NCI-H446 treated with DMSO at 0.1 percent for 48 hours (cell line): ENCODE results near the gene RAET1L.
"Not testable (repeated sequence)": the region's sequence is repeated elsewhere in the genome, so short reads cannot be mapped to it uniquely, and the experiment has no call there.

ENCODE experiments used
- DNase-seq: peaks from one replicate; lab custom pipeline; 2025; lab: John Stamatoyannopoulos, UW

RAET1L gene

DNA sequence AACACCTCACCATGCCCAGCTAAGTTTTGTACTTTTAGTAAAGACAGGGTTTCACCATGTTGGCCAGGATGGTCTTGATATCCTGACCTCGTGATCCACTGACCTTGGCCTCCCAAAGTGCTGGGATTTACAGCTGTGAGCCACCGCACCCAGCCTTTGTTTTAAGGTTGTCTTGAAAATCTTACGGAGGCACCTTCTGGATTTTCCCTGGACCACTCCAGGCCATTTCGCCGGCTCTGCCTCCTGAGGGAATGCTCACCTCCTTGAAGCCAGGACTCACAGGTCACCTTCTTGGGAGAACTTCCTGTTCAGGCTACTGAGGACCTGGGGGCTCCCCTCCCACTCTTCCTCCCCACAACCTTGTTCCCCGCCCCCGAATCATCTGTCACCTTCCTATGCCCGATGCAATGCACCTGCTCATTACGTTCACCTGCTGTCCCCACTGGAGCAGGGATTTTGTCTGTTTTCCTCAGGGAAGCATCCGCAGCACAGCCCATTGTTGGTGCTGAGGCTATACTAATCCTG, 19.4 kb upstream of the RAET1L start:
- no peak for DNase-seq

DNA sequence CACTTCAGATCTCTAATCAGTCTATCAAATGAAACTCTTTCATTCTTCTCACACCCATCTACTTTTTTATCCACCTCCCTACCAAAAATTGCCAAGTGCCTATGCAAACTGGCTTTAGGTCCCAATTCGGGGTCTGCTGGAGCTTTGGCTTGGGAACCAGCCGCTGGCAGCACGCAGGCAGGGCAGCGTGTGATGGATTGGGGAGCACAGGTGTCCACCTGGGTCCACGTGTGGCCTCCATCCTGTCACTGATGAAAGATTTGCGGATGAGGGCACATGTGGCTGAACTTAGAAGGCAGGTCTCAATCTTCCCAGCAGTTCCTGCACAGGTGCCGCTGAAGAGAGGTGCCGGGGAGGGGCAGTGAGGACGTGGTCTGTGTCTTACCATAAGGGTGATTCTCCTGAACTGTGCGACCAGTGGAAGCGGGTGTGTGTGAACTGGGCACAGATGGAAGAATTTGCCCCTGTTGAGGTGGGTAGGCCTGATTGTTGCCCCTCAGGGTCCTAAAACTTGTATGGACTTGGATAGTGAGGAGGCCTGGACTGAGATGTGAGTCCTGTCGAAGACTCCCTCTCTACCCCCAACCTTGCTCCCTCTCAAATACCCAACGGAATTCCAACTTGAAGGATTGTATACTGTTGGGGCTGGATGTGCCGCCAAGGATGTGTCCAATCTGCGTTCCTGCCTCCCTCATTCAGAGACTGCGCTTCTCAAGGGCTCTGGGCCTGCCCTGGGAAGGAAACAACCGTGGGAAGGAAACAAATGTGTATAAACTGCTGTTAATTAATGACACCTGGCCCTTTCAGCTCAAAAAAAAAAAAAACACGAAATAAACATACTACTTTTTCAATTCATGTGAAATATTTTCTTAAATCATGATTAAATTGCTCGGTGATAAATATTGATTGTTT, 18.4 kb upstream of the RAET1L start:
- DNase-seq: no peak

DNA sequence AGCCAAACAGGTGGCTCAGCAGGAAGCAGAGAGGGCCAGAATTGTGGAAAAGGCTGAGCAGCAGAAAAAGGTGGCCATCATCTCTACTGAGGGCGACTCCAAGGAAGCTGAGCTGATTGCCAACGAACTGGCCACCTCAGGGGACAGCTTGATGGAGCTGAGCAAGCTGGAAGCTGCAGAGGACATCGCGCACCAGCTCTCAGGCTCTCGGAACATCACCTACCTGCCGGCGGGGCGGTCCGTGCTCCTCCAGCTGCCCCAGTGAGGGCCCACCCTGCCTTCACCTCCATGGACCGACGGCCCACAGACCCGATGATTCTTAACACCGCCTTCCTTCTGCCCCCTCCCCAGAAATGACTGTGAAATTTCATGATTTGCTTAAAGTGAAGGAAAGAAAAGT, 17.8 kb upstream of the RAET1L start:
- DNase-seq: no peak

DNA sequence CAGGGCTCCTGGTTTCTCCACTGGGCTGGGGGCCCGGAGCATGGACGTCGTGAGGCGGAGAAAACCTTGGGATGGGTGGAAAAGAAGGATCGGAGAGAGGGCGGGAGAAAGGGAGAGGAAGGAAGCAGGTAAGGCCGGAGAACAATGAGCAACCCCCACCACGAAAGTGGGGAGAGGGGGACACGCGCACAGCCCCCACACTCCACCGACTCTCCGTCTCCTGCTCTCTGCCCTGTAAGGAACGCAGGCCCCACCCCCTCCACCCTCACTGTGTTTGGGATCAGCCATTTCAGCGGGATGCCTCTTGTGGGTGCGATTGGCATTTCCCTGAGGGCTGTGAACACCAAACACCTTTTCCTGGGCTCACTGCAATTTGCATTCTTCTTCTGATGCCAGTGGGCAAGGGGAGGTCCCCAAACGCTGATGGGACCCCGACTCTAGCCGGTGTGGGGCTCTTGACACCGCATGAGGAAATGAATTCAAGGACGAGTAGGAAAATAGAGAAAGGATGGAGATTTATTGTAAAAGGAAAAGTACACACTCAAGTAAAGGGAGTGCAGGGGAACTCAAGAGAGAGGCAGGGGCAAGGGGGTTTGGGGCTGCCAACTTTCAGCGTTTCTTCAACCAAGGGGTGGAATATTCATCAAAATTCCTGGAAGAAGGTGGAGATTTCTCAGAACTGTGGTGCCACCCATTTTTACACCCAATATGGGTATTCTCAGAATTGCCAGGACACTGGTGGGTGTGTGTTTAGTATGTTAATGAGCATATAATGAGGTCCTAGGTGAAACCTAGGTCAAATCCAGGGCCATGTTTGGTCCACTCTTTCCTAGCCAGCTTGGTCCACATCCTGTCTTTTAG, 13.1 kb upstream of the RAET1L start:
- DNase-seq: no peak

DNA sequence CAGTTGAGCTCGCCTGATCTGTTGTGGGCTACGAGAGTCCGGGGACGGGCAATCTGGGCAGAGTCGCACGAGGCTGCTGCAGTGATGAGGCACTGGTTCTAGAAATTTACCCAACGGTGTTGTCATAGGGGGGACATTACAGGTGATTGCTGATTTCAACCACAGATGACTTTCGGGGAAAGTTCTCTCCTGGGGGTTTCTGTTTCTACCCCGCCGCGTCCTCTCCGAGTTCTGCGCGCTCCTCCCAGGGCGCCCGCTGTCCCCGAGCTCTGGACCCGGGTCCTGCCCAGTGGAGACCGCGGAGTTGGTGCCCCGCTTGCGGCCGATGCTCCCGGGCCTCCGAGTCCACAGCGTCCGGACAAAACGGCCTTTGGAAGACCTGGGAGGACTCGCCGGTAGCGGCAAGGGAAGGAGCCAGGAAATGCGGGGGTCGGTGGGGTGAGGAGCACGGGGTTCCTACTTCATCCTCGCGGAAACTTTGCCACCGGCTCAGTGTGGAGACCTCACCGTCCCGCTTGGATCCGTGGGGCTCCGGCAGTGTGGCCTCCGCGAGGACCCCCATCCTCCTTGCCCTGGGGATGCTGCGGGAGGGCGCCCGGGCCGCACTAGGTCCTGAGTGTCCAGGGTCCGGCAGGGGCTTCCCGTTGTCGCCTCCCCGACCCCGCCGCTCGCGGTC, 12.3 kb upstream of the RAET1L start:
- DNase-seq: no peak

DNA sequence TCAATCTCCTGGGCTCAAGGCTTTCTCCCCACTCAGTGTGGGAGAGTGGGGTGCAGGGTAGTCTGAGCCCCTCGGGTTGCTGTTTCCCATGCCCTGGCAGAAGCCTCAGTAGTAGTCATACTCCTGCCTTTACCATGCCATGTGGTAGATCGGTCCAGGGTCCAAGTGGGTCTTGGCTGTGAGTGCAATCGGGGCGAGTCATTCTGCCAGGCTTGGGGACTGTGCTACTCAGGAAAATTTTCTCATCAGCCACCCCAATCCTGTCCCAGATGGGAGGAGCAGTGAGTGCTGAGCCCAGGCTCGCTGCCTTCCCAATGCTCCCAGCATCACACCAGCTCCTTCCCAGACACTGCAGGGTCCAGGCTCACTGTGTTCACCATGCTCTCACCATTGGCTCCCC, 10.7 kb upstream of the RAET1L start:
- DNase-seq: no peak

DNA sequence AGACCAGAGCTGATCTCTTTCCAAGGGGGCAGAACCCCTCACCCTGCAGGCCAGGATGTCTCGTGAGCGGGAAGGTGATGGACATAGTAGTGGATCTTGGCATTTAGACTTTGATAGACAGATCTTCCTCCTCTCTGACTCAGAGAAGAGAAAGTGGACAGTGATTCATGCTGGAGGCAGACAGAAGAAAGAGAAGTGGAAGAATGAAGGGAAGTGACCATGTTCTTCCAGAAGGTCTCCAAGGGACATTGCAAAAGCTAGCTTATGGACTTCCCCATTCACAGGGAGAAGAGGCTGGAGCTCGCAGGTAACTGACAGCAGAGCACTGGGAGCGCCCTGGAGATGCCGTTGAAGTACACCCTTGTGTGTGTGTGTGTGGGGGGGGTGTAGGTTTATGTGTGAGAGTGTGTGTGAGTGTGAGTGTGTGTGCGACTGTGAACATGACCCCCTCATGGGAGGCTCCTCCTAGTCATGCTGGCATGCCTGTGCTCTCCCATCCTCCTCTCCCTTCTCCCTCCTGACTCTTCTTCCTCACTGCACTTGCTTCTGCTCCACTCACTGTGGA, 8.0 kb upstream of the RAET1L start:
- DNase-seq: no peak

DNA sequence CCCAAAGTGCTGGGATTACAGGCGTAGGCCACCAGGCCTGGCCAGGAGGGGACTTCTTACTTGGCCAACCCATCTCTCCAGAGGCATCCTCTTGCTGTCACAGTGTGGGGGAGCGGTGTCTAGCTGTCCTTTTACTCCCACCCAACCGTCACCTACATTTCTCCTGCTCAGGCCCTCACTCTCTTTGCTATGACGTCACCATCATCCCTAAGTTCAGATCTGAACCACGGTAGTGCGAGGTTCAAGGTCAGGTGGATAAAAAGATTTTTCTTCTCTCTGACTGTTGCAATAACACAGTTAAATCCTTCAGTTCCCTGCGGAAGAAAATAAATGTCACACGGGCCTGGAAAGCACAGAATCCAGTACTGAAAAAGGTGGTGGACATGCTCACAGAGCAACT, 7.3 kb upstream of the RAET1L start:
- DNase-seq: no peak

DNA sequence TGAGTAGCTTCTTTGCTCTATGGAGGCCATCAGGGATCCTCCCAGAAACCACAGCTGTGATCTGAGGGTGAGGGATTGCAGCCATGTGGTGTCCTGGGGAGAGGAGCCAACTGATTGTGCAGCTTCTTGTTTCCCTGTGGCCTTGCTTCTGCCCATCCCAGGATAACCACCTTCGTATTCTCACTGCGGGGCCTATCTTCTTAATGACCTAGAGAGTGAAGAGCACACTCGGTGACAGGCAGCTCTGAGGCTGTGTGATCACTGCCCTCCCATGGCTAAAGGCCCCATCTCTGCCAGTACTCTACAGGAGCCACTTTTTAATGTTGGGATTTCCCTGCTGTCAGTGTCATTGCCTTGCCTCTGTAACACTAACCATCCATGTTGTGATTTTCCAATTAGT, 5.3 kb upstream of the RAET1L start:
- no peak for DNase-seq

DNA sequence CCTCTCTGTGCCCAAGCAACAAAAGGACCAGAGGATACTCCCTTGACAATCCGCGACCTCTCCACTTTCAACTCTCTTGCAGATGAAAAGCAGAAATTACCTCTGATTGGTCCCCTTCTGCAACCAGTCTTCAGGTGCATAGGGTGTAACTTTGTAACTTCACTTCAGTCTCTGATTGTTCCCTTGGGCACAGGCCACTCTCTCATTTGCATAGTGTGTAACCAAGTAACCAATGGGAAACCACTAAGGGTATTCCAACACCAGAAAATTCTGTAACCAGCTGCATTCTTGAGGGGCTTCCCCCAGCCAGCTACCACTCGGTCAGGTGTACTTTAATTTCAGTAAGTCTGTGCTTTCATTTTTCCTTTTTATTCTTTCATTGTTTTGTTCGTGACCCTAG, 4.4 kb upstream of the RAET1L start:
- no peak for DNase-seq

DNA sequence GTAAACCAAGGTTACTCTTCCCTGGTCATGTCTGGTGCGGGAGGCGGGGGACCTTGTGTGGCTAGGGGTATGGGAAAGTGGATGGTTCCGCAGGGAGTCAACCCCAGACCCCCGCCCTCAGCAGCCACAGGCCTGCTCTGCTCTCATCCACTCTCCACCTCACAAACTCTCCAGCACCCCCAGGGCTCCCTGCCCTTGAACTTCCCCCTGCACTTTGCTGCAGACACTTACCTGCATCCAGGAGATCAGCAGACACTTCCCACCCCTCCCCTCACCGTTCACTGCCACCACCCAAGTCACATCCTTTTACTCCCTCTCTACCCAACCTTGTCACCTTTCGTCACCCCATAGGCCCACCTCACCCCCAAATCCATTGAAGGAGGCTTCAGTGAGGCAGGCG, 3.9 kb upstream of the RAET1L start:
- DNase-seq: no peak

DNA sequence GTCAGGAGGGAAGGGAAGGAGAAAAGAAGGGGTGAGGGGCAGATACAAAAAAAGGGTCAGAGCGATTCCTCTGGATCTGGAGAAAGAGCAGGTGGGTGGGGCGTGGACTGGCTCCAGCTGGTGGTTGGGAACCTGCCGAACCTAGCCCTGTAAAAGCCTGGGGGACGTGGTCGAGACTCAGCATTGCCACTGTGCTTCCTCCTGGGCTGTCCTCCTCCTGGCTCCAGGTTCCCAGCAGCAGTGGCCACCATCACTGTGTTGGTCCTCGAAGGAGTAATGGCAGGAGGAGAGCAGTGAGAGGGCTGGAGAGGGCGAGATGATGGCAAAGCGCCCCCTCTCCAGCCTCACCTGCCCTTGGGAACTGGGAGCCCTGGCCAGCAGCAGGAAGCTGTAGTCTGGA, 3.5 kb upstream of the RAET1L start:
- DNase-seq: no peak

DNA sequence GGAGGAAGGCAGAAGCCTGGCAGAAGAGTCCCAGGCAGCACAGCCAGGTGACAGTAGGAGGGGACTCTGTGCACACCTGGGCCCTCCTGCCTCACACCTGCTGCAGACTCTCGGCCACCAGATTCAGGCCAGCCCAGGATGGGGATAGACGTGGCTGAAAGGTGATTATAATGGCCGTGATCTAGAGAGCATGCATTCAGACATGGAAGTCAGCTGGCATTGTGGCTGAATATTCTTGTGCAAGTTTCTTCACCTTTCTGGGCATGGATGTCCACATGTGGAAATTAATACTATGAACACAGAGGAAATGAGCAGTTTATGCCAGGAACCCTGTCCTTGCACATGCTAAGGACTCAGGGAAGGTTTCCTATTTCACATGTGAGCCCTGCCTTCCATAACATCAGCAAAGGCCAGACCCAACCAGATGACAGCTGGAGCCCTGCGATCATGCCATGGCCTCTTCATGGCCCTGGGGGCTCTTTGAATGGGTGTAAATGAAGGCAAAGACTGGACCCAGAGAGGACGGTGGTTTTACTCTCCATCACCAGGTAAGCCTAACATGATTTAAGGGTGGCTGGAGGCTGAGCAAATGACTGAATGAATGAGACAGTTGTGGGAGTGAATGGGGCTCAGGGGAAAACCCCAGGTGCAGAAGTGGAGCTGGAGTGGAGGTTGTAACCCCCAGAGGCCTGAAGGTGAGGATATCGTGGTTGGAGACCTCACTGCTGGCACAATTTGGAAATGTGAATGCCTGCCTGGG, 2.7 kb upstream of the RAET1L start:
- DNase-seq: no peak

DNA sequence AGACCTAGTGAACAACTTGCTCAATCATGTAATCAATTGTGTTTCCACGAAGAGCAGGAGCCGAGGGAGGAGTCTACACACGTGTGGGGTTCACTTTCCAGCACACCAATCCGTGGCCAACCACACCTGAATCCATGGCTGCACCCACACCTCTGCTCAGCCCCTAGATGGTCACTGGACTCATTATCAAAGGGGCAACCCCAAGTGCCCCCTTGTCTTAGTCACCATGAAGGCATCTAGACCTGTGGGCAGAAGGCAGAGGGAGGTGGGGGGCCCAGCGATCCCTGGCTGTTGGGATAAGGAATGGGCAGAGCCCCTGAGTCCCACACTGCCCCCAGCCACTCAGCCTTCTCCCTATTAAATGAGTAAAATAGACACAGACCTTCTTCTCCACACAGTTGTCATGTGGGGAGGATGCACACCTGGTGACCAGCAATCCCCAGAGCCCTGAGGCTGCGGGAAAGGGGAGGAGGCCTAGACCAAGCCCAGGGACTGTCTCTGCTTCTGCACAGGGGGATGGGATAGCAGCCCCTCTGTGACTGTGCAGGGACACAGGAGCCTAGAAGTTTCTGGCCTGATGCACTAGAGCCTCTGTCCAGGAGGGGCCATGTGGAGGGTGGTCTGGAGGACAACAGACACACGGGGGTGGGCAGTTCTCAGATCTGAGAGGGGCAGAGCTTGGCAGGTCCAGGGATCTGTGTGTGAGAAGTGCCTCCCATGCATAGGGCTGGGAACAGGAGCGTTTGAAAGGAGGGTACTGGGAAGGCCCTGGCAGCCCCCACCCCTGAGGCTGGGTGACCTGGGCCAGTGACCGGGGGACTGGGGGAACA, 1.9 kb upstream of the RAET1L start:
- DNase-seq: no peak

DNA sequence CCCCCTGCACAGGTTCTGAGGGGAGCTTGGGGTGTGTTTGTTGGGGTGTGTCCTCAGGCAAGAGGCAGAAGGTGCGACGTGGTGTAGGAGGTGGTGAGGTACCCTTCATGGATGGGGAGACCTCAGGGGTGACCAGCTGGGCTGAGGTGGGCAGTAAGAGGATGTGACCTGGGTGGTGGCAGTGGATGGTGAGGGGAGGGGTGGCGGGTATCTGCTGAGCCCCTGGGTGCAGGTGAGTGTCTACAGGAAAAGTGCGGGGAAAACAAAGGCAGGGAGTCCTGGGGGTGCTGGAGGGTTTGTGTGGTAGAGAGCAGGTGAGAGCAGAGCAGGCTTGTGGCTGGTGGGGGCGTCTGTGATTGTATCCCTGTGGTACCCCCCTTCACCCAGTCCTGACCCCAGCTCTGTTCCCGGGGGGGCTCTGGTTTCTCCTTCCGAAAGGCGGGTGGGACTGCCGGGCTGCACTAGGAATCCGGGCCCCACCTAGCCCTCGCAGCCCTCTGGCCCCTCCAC, 631 bp downstream of the RAET1L start:
- DNase-seq: no peak

DNA sequence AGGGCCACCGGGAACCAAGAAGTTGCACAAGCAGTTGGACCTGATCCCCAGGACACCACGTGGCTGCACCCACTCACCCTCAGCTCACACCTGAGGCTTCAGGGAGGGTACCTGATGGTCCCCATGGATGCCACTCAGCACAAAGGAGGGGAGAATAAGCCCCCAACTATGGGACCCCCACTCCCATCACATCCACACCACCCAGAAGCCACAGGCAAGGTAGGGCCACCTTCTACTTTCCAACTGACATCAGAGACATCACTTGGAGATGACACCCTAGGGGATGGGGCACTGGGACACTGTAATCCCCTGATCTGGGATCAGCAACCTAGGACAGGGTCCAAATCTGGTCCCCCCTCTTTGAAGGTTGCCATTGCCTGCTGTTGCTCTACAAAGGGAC, 1.3 kb downstream of the RAET1L start:
- DNase-seq: not testable (repeated sequence)

DNA sequence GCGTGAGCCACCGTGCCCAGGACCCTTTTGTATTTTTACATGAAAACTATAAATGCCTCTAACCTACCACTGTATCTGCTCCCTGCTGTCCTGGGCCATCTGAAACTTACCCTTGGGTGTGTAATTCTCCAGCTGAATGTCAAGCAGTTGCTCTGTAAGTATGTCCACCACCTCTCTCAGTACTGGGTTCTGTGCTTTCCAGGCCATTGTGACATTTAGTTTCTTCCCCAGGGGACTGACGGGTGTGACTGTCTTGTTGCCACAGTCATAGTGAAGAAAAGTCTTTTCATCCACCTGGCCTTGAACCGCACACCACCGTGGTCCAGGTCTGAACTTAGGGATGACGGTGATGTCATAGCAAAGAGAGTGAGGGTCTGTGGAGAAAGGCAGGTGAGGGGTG, 3.5 kb downstream of the RAET1L start:
- not testable (repeated sequence) for DNase-seq

DNA sequence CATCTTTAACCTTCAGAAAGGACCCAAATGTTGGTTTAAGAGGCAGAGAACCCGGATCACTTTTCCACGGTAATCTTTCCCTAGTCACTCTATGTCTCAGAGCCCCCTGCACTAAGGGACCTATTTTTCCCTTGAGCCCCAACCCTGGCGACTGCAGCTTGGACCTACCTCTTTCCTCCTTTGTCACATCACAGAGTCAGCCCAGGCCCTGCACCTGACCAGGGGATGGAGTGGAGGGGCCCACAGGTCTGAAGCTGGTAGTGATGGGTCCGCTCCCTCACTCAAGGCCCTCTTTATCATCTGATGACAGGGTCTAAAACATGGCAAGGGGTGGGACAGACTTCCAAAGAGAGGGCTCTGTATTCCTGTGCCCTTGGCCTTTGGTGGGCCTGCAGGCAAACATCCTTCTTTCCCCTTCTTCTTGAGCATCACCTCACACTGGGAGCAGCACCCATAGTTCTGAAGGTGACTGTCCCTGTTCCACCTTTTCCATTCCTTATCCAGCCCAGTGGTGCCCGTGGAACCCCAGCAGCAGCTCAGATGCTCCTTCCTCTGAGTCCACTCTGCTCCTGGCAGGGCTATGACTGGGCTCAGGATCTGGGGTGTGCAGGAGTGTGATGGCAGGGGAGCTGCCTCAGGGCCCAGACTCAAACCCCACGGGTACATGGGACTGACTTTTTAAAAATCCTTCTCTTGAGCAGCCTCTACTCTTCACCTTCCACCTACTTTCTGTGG, 6.3 kb downstream of the RAET1L start:
- no peak for DNase-seq

DNA sequence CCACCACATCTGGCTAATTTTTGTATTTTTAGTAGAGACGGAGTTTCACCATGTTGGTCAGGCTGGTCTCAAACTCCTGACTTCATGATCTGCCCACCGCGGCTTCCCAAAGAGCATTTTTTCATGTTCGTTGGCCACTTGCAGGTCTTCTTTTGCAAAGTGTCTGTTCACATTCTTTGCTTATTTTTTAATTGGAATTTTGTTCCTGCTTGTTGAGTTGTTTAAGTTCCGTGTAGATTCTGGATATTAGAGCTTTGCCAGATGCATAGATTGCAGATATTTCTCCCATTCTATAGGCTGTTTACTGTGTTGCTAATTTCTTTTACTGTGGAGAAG, 8.2 kb downstream of the RAET1L start:
- not testable (repeated sequence) for DNase-seq
